Liver (tissue), 9 donors: ENCODE data around the gene FBXO28. TPM values are rescaled to one million over a fixed set of nuclear protein-coding genes. Genes with fewer than 3 reads are reported as not detected.

ENCODE experiments used
- DNase-seq: peaks from one replicate; pipeline ENCODE4 v3.0.0-alpha.2; 2017; ENCODE audit warnings: low spot score
- H3K27ac ChIP-seq, 2 donors: one replicate each; pipeline ENCODE4 v1.7.0; 2013; ENCODE audit warnings: inconsistent platforms in 2 of 2, low read length in 2 of 2, control low read depth in 1 of 2, low read depth in 1 of 2, mild to moderate bottlenecking in 1 of 2
- H3K27me3 ChIP-seq, 4 donors: one replicate each; pipeline versions ENCODE4 v1.6.1 to v1.7.0; 2013; ENCODE audit warnings: low read length in 3 of 4, inconsistent platforms in 1 of 4, mild to moderate bottlenecking in 1 of 4, moderate library complexity in 1 of 4; ENCODE audit not compliant: control insufficient read depth in 4 of 4, insufficient read depth in 4 of 4
- H3K36me3 ChIP-seq, 4 donors: one replicate each; pipeline versions ENCODE4 v1.6.1 to v1.7.0; 2013; ENCODE audit warnings: low read length in 3 of 4, mild to moderate bottlenecking in 3 of 4, low read depth in 1 of 4, moderate library complexity in 1 of 4; ENCODE audit not compliant: control insufficient read depth in 4 of 4, insufficient read depth in 3 of 4
- H3K4me1 ChIP-seq, 4 donors: one replicate each; pipeline versions ENCODE4 v1.6.1 to v1.7.0; 2013; ENCODE audit warnings: low read length in 3 of 4, mild to moderate bottlenecking in 3 of 4, moderate library complexity in 1 of 4; ENCODE audit not compliant: control insufficient read depth in 4 of 4, insufficient read depth in 4 of 4
- H3K4me3 ChIP-seq, 3 donors: one replicate each; pipeline versions ENCODE4 v1.6.1 to v1.7.0; 2013; ENCODE audit warnings: low read length in 3 of 3, control low read depth in 1 of 3, low read depth in 1 of 3, mild to moderate bottlenecking in 1 of 3
- H3K9ac ChIP-seq, 2 donors: one replicate each; pipeline ENCODE4 v1.7.0; 2013; ENCODE audit warnings: low read length in 2 of 2, mild to moderate bottlenecking in 2 of 2, moderate library complexity in 2 of 2, control low read depth in 1 of 2, low read depth in 1 of 2
- H3K9me3 ChIP-seq, 4 donors: one replicate each; pipeline versions ENCODE4 v1.6.1 to v1.7.0; 2013; ENCODE audit warnings: low read length in 3 of 4; ENCODE audit not compliant: control insufficient read depth in 4 of 4
- ATF3 ChIP-seq: IDR thresholded peaks from 2 replicates; pipeline ENCODE4 v1.6.1; 2016; ENCODE audit warnings: antibody characterized with exemption
- EGR1 ChIP-seq, 2 donors: IDR thresholded peaks; 2 replicates each; pipeline ENCODE4 v1.6.1; 2016 to 2018; ENCODE audit warnings: antibody characterized with exemption in 2 of 2, low read depth in 2 of 2
- FOXA1 ChIP-seq: IDR thresholded peaks from 2 replicates; pipeline ENCODE4 v1.6.1; 2016; ENCODE audit warnings: antibody characterized with exemption
- FOXA2 ChIP-seq: IDR thresholded peaks from 2 replicates; pipeline ENCODE4 v1.6.1; 2016; ENCODE audit warnings: antibody characterized with exemption
- GABPA ChIP-seq, 2 donors: IDR thresholded peaks in 1 of 2; conservative IDR thresholded peaks in 1 of 2; 2 replicates each; pipeline ENCODE4 v1.6.1; 2016; ENCODE audit warnings: antibody characterized with exemption in 2 of 2, mild to moderate bottlenecking in 1 of 2, moderate library complexity in 1 of 2
- HNF4A ChIP-seq, 2 donors: conservative IDR thresholded peaks; 2 replicates each; pipeline ENCODE4 v1.6.1; 2016; ENCODE audit warnings: antibody characterized with exemption in 2 of 2, mild to moderate bottlenecking in 2 of 2
- HNF4G ChIP-seq: IDR thresholded peaks from 2 replicates; pipeline ENCODE4 v1.6.1; 2016; ENCODE audit warnings: antibody characterized with exemption
- JUND ChIP-seq, 2 donors: IDR thresholded peaks; 2 replicates each; pipeline ENCODE4 v1.6.1; 2016; ENCODE audit warnings: antibody characterized with exemption in 2 of 2
- MAX ChIP-seq: IDR thresholded peaks from 2 replicates; pipeline ENCODE4 v1.6.1; 2016; ENCODE audit warnings: antibody characterized with exemption
- NR2F2 ChIP-seq: IDR thresholded peaks from 2 replicates; pipeline ENCODE4 v1.6.1; 2016; ENCODE audit warnings: antibody characterized with exemption
- RAD21 ChIP-seq, 2 donors: IDR thresholded peaks; 2 replicates each; pipeline ENCODE4 v1.6.1; 2016; ENCODE audit warnings: antibody characterized with exemption in 2 of 2, mild to moderate bottlenecking in 2 of 2
- REST ChIP-seq: IDR thresholded peaks from 2 replicates; pipeline ENCODE4 v1.6.1; 2016; ENCODE audit warnings: antibody characterized with exemption, mild to moderate bottlenecking
- RXRA ChIP-seq, 2 donors: IDR thresholded peaks; 2 replicates each; pipeline ENCODE4 v1.6.1; 2017 to 2018; ENCODE audit warnings: antibody characterized with exemption in 2 of 2, mild to moderate bottlenecking in 1 of 2
- SP1 ChIP-seq: IDR thresholded peaks from 2 replicates; pipeline ENCODE4 v1.6.1; 2018; ENCODE audit warnings: antibody characterized with exemption, mild to moderate bottlenecking
- TAF1 ChIP-seq: conservative IDR thresholded peaks from 2 replicates; pipeline ENCODE4 v1.6.1; 2016; ENCODE audit warnings: antibody characterized with exemption, mild to moderate bottlenecking
- YY1 ChIP-seq: IDR thresholded peaks from 2 replicates; pipeline ENCODE4 v1.6.1; 2016; ENCODE audit warnings: antibody characterized with exemption, mild to moderate bottlenecking
- ZBTB33 ChIP-seq: IDR thresholded peaks from 2 replicates; pipeline ENCODE4 v1.6.1; 2016; ENCODE audit warnings: antibody characterized with exemption
- WGBS: extraction: QIAGEN DNeasy Blood & Tissue Kit; methylation state at CpG from one replicate; pipeline ENCODE4 v1.1.7; 2013; 5-methylcytosine and 5-hydroxymethylcytosine counted together
- polyA plus RNA-seq, 2 donors: library from polyadenylated mRNA; stranded (reverse) in 1 of 2; unstranded in 1 of 2; fragments of 200-250 nt in 1 of 2; fragments of >200 nt in 1 of 2; fragmentation: Nextera tagmentation in 1 of 2; extraction: Ambion mirVana in 1 of 2; gene quantifications; one replicate each; pipeline versions ENCODE4 v1.2.1 to v1.2.3, GENCODE V29; 2013 to 2015
- total RNA-seq, 2 donors: library from RNA; depleted of rRNA; stranded (reverse); fragments of >200 nt; gene quantifications; one replicate each; pipeline ENCODE4 v1.2.3, GENCODE V29; 2014
- TF ChIP-seq, protein P1 (sequence below): fragments of 150-350 bp; IDR thresholded peaks from 2 replicates; pipeline ENCODE4 v1.5.1; 2017; ENCODE audit warnings: improper control_type of control experiment, low read depth, low read length; ENCODE audit not compliant: missing input control
- donor health status: healthy.
- donor health status: healthy.
- donor health status: healthy.
- donor health status: healthy.
- donor health status: healthy.

FBXO28 gene
- total and polyA plus RNA-seq, 4 donors: 6.7 to 23.1 (median 13.1) TPM

DNA sequence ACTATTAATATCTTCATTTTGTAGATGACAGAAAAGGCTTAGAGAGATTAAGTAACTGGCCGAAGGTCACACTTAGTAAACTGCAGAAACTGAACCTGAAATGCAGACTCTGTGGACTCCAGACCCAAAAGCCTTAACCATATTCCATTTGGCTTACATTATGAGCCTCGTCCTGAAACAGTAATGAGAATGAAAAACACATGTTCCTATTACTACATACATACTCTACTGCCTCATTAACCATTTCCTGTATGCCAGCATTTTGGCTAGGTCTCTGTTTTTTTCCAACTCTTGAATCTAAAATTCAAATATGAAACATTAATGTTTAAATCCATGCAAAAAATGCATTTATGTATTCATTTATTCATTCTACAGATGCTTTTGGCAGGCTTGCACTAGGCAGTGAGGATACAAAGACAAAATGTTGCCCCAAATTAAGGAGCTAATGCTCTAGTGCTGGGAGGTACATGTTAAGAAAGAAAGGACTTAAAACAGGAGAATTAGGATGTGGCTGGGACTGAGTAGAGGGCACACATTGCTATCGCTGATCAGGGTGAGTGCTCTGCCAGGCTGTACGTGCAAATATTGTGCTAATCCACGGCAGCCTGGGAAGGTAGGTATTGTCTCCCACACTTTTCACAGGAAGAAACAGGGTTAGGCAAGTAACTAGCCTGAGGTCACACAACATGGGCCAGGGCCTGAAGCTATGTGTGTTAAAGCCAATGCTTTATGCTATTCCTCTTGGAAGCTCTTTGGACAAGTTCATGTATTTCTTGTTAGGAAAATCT is 83.1 kb downstream of the FBXO28 start (continued):
- TF ChIP-seq ZBTB33 (no peak), YY1 (no peak), ATF3 (no peak), HNF4A (conservative IDR thresholded peaks at IDR 0.05) (peak; percentile 87 to 93), JUND (IDR thresholded peaks at IDR 0.05) (no peak)

- no peak overlapping the region for H3K9ac ChIP-seq
- WGBS: 93% methylated on average over 4 of the region's 4 CpGs
Measured at GRCh38 chr1:224198572-224198971, 84.7 kb downstream of the FBXO28 start.

More at GRCh38 chr1:224198572-224198971, 84.7 kb downstream of the FBXO28 start:
- Histone ChIP-seq H3K27ac (no peak overlapping the region), H3K27me3 (no peaks in the 10 kb centered on the region), H3K4me1 (peaks cover 5 to 10% (median 8%) of the 10 kb centered on the region in 4 donors), H3K4me3 (no peak overlapping the region), H3K9me3 (no peaks in the 10 kb centered on the region), H3K36me3 (no peaks in the 10 kb centered on the region)
- TF ChIP-seq YY1: no peak
- TF ChIP-seq RXRA (IDR thresholded peaks at IDR 0.05): no peak
- TF ChIP-seq MAX: no peak
- TF ChIP-seq JUND (IDR thresholded peaks at IDR 0.05): no peak
- no peak for TF ChIP-seq FOXA1
- TF ChIP-seq NR2F2: no peak
- no peak for TF ChIP-seq SP1
- no peak for TF ChIP-seq FOXA2
- TF ChIP-seq, protein P1, sequence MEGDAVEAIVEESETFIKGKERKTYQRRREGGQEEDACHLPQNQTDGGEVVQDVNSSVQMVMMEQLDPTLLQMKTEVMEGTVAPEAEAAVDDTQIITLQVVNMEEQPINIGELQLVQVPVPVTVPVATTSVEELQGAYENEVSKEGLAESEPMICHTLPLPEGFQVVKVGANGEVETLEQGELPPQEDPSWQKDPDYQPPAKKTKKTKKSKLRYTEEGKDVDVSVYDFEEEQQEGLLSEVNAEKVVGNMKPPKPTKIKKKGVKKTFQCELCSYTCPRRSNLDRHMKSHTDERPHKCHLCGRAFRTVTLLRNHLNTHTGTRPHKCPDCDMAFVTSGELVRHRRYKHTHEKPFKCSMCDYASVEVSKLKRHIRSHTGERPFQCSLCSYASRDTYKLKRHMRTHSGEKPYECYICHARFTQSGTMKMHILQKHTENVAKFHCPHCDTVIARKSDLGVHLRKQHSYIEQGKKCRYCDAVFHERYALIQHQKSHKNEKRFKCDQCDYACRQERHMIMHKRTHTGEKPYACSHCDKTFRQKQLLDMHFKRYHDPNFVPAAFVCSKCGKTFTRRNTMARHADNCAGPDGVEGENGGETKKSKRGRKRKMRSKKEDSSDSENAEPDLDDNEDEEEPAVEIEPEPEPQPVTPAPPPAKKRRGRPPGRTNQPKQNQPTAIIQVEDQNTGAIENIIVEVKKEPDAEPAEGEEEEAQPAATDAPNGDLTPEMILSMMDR: no peak
- no peak for TF ChIP-seq GABPA (IDR thresholded peaks at IDR 0.05 in 1 of 2, conservative IDR thresholded peaks at IDR 0.05 in 1 of 2)
- no peak for TF ChIP-seq ZBTB33
- TF ChIP-seq HNF4A (conservative IDR thresholded peaks at IDR 0.05): no peak
- no peak for TF ChIP-seq EGR1 (IDR thresholded peaks at IDR 0.05; ENCODE audit: low read depth in 2 of 2)
- TF ChIP-seq REST: no peak
- no peak for TF ChIP-seq HNF4G
- no peak for TF ChIP-seq RAD21 (IDR thresholded peaks at IDR 0.05)
- TF ChIP-seq ATF3: no peak
- TF ChIP-seq TAF1: no peak
- no peak for DNase-seq
